GM13977 (cell line): ENCODE results near the gene MAGI2.

Source experiments
- DNase-seq: peaks from one replicate; pipeline ENCODE4 v3.0.0; 2012; ENCODE audit warnings: low spot score
- in situ Hi-C: fragments of 300-500 bp; cut with MboI; formaldehyde crosslinking; loops from one replicate; pipeline ENCODE4 v1.12.0; 2022; ENCODE audit warnings: low sequenced_read_pairs, low pct_unique_long_range_greater_than_20kb, mixed read lengths, inconsistent platforms; ENCODE audit not compliant: unreplicated experiment
- TF ChIP-seq, protein P1 (sequence below): IDR thresholded peaks from 2 replicates; pipeline ENCODE4 v1.5.1; 2012; ENCODE audit warnings: mild to moderate bottlenecking, control low read depth; ENCODE audit not compliant: insufficient read depth; ENCODE audit errors: extremely low read depth, missing control alignments

MAGI2 gene

GRCh38 chr7:79096361-79096805, 357.1 kb downstream of the MAGI2 start:
- in situ Hi-C loops, result no loop called here
- DNase-seq, result no peak
- TF ChIP-seq, protein P1, sequence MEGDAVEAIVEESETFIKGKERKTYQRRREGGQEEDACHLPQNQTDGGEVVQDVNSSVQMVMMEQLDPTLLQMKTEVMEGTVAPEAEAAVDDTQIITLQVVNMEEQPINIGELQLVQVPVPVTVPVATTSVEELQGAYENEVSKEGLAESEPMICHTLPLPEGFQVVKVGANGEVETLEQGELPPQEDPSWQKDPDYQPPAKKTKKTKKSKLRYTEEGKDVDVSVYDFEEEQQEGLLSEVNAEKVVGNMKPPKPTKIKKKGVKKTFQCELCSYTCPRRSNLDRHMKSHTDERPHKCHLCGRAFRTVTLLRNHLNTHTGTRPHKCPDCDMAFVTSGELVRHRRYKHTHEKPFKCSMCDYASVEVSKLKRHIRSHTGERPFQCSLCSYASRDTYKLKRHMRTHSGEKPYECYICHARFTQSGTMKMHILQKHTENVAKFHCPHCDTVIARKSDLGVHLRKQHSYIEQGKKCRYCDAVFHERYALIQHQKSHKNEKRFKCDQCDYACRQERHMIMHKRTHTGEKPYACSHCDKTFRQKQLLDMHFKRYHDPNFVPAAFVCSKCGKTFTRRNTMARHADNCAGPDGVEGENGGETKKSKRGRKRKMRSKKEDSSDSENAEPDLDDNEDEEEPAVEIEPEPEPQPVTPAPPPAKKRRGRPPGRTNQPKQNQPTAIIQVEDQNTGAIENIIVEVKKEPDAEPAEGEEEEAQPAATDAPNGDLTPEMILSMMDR, result no peak

GRCh38 chr7:79093421-79093820, 360.0 kb downstream of the MAGI2 start:
- no peak for DNase-seq
- TF ChIP-seq, protein P1, result no peak
- in situ Hi-C loops, result no loop called here

DNA sequence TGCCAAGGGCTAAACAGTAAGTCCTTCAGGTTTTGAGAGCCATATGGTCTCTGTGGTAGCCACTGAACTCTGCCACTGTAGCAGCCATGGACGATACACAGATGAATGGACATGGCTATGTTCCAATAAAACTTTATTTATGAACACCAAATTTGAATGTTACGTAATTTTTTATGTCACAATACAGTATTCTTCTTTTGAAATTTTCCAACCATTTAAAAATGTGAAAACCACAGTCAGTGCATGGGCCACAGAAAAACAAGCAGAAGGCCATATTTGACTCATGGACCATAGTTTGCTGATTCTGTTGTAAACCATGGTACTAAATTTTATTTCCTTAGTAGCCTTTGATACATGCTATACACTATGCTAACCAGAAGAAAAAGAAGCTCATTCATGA, 361.8 kb downstream of the MAGI2 start:
- TF ChIP-seq, protein P1, result no peak
- in situ Hi-C loops, result no loop called here
- DNase-seq, result no peak

DNA sequence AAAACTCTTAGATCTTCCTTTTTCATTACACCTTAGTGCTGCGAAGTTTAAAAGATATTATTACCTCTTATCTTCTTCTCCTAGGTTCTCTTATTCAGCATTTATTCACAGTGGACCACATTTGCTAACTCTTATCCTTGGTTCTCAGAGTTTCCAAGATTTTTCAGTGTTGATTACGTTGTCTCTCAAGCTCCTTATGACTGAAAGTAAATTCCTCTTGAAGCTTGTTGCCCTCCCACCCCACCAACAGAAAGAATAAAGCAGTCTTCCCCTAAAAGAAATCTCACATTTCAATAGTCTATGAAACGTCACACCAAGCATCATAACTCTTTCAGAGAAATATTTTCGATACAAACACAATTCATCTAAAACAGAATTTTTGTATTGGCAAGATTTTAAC, 362.5 kb downstream of the MAGI2 start:
- TF ChIP-seq, protein P1, result no peak
- in situ Hi-C loops, result no loop called here
- DNase-seq, result no peak

DNA sequence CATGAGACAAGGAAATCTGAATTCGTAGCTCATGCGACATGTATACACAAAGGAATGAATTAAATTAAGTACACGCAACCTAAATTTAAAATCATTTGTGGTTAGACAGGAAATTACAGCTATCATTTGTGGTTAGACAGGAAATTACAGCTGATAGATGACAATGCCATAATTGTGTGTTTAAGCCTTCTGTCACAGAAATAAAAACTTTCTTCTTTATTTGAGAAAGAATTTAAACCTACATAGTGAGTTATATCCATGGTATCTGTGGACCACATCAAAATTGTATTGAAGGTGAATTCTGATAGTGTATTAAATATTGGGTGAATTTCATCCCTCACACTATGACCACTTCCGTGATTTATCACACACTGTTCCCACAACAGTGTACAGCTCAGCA, 362.9 kb downstream of the MAGI2 start:
- in situ Hi-C loops, result no loop called here
- TF ChIP-seq, protein P1, result no peak
- DNase-seq, result no peak

- in situ Hi-C loops, result no loop called here
- TF ChIP-seq, protein P1, result no peak
- no peak for DNase-seq
Measured at GRCh38 chr7:79084423-79084822, 369.0 kb downstream of the MAGI2 start.
